Immature natural killer cell (primary cell): Measurements from ENCODE around the gene NFATC1. TPM values are rescaled to one million over a fixed set of nuclear protein-coding genes. Genes with fewer than 3 reads are reported as not detected.

Experiments
- DNase-seq, 3 donors: peaks; one replicate each; pipeline ENCODE4 v3.0.0; 2022; ENCODE audit warnings: mixed read lengths in 1 of 3
- H3K27ac Mint-ChIP-seq, 6 donors: one replicate each; pipeline ENCODE4 v1.8.0; 2020; ENCODE audit warnings: mixed read lengths in 6 of 6, mild to moderate bottlenecking in 5 of 6, inconsistent platforms in 4 of 6, moderate library complexity in 3 of 6
- H3K27me3 Mint-ChIP-seq, 3 donors: one replicate each; pipeline ENCODE4 v1.8.0; 2020 to 2021; ENCODE audit warnings: low read depth in 3 of 3, mild to moderate bottlenecking in 3 of 3, mixed read lengths in 3 of 3, moderate library complexity in 3 of 3, inconsistent platforms in 1 of 3
- H3K36me3 Mint-ChIP-seq, 3 donors: one replicate each; pipeline ENCODE4 v1.8.0; 2020; ENCODE audit warnings: mixed read lengths in 3 of 3, inconsistent platforms in 2 of 3, mild to moderate bottlenecking in 2 of 3
- H3K4me1 Mint-ChIP-seq, 2 donors: one replicate each; pipeline ENCODE4 v1.8.0; 2020; ENCODE audit warnings: inconsistent platforms in 2 of 2, mild to moderate bottlenecking in 2 of 2, mixed read lengths in 2 of 2, moderate library complexity in 1 of 2
- H3K4me3 Mint-ChIP-seq, 5 donors: one replicate each; pipeline ENCODE4 v1.8.0; 2020; ENCODE audit warnings: mild to moderate bottlenecking in 5 of 5, mixed read lengths in 5 of 5, inconsistent platforms in 3 of 5, moderate library complexity in 3 of 5
- H3K9me3 Mint-ChIP-seq, 6 donors: one replicate each; pipeline ENCODE4 v1.8.0; 2020; ENCODE audit warnings: mild to moderate bottlenecking in 6 of 6, mixed read lengths in 6 of 6, inconsistent platforms in 4 of 6, moderate library complexity in 3 of 6
- polyA plus RNA-seq, 3 donors: library from polyadenylated mRNA; unstranded; fragments of 300-500 nt; fragmentation: Illumina TruSeq; gene quantifications; one replicate each; pipeline ENCODE4 v1.2.3, GENCODE V29; 2021

NFATC1 gene
- polyA plus RNA-seq, 3 donors from 2014 or later = 3.1 to 17.6 (median 8.9) TPM

GRCh38 chr18:79532313-79533007 is 136.7 kb downstream of the NFATC1 start:
- H3K36me3 Mint-ChIP-seq = peaks cover 4 to 17% (median 8%) of the 10 kb centered on the region in 3 donors
- no peak overlapping the region for H3K27ac Mint-ChIP-seq
- H3K4me3 Mint-ChIP-seq = no peak overlapping the region
- H3K4me1 Mint-ChIP-seq = no peaks in the 10 kb centered on the region
- peaks cover 0 to 6% (median under 1%) of the 10 kb centered on the region in 3 donors for H3K27me3 Mint-ChIP-seq
- no peaks in the 10 kb centered on the region for H3K9me3 Mint-ChIP-seq
- DNase-seq = no peak

DNA sequence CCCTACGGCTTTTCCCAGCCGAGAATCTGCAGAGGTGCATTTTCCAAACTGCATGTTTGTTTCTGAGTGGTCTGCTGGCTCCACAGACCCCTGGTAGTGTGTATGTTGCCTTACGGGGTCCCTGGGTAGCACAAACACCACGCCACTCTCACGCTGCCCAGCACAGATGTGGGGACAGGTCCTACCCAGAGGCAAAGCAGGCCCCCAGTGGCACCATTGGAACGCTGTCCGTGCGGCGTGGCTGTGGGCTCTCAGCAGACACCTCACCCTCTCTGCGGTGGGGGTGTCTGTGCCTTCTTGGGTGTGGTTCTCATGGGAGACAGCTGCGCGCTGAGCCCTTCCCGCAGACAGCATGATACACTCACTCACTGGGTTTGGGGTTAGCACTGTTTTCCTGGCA is 137.4 kb downstream of the NFATC1 start:
- Mint-ChIP-seq H3K4me1 (no peaks in the 10 kb centered on the region), H3K27ac (no peak overlapping the region), H3K27me3 (peaks cover 0 to 8% (median 5%) of the 10 kb centered on the region in 3 donors), H3K9me3 (no peaks in the 10 kb centered on the region), H3K36me3 (peaks cover under 1 to 10% (median 6%) of the 10 kb centered on the region in 3 donors), H3K4me3 (no peak overlapping the region)
- no peak for DNase-seq

DNA sequence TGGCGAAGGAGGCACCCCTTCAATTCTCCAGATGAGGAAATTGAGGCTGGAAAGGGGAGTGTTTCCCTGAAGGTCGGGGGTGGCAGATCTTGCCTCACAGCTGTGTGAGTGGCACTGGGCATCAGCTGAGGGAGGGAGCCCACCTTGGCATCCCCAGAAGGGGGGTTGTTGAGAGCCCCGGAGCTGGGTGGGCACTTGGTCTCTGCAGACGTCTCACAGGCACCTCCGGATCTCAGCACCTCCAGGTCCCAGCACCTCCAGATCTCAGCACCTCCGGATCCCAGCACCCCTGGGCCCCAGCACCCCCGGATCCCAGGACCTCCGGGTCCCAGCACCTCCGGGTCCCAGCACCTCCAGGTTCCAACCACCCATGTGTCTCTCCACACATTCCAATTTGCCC is 137.9 kb downstream of the NFATC1 start:
- H3K4me3 Mint-ChIP-seq = no peak overlapping the region
- peaks cover 0 to 7% (median 5%) of the 10 kb centered on the region in 3 donors for H3K36me3 Mint-ChIP-seq
- H3K9me3 Mint-ChIP-seq = no peaks in the 10 kb centered on the region
- no peak overlapping the region for H3K27ac Mint-ChIP-seq
- DNase-seq = no peak
- no peaks in the 10 kb centered on the region for H3K4me1 Mint-ChIP-seq
- peaks cover 0 to 8% (median 5%) of the 10 kb centered on the region in 3 donors for H3K27me3 Mint-ChIP-seq

- H3K27ac Mint-ChIP-seq = no peak overlapping the region
- H3K4me1 Mint-ChIP-seq = no peaks in the 10 kb centered on the region
- peaks cover 0 to 4% (median 0%) of the 10 kb centered on the region in 3 donors for H3K36me3 Mint-ChIP-seq
- DNase-seq = no peak
- no peaks in the 10 kb centered on the region for H3K9me3 Mint-ChIP-seq
- no peak overlapping the region for H3K4me3 Mint-ChIP-seq
- H3K27me3 Mint-ChIP-seq = peaks cover 0 to 6% (median 5%) of the 10 kb centered on the region in 3 donors
Observed at GRCh38 chr18:79534356-79534755, 138.6 kb downstream of the NFATC1 start.

GRCh38 chr18:79537758-79538157 is 142.0 kb downstream of the NFATC1 start:
- peaks cover 5 to 9% (median 5%) of the 10 kb centered on the region in 3 donors for H3K27me3 Mint-ChIP-seq
- no peaks in the 10 kb centered on the region for H3K4me1 Mint-ChIP-seq
- peaks cover 0 to 4% (median 0%) of the 10 kb centered on the region in 3 donors for H3K36me3 Mint-ChIP-seq
- no peak for DNase-seq
- peaks cover 0 to 2% (median 0%) of the 10 kb centered on the region in 6 donors for H3K9me3 Mint-ChIP-seq
- no peak overlapping the region for H3K4me3 Mint-ChIP-seq
- no peak overlapping the region for H3K27ac Mint-ChIP-seq

GRCh38 chr18:79538635-79539034 is 142.9 kb downstream of the NFATC1 start:
- peaks cover 0 to 2% (median 0%) of the 10 kb centered on the region in 6 donors for H3K9me3 Mint-ChIP-seq
- H3K4me1 Mint-ChIP-seq = no peaks in the 10 kb centered on the region
- H3K27ac Mint-ChIP-seq = no peak overlapping the region
- H3K4me3 Mint-ChIP-seq = no peak overlapping the region
- peaks cover 5 to 9% (median 5%) of the 10 kb centered on the region in 3 donors for H3K27me3 Mint-ChIP-seq
- DNase-seq = no peak
- peaks cover 0 to 4% (median 0%) of the 10 kb centered on the region in 3 donors for H3K36me3 Mint-ChIP-seq

GRCh38 chr18:79540161-79540903 is 144.6 kb downstream of the NFATC1 start:
- H3K4me3 Mint-ChIP-seq = no peak overlapping the region
- H3K36me3 Mint-ChIP-seq = peaks cover 0 to 4% (median 0%) of the 10 kb centered on the region in 3 donors
- no peak for DNase-seq
- H3K9me3 Mint-ChIP-seq = peaks cover 0 to 2% (median 0%) of the 10 kb centered on the region in 6 donors
- no peak overlapping the region for H3K27ac Mint-ChIP-seq
- no peaks in the 10 kb centered on the region for H3K4me1 Mint-ChIP-seq
- H3K27me3 Mint-ChIP-seq = peaks cover 5 to 7% (median 5%) of the 10 kb centered on the region in 3 donors

GRCh38 chr18:79540904-79541282 is 145.2 kb downstream of the NFATC1 start:
- no peak overlapping the region for H3K27ac Mint-ChIP-seq
- no peak for DNase-seq
- H3K9me3 Mint-ChIP-seq = peaks cover 0 to 2% (median 0%) of the 10 kb centered on the region in 6 donors
- peaks cover 5% of the 10 kb centered on the region in 3 donors for H3K27me3 Mint-ChIP-seq
- H3K36me3 Mint-ChIP-seq = peaks cover 0 to 4% (median 0%) of the 10 kb centered on the region in 3 donors
- H3K4me3 Mint-ChIP-seq = no peak overlapping the region
- no peaks in the 10 kb centered on the region for H3K4me1 Mint-ChIP-seq

DNA sequence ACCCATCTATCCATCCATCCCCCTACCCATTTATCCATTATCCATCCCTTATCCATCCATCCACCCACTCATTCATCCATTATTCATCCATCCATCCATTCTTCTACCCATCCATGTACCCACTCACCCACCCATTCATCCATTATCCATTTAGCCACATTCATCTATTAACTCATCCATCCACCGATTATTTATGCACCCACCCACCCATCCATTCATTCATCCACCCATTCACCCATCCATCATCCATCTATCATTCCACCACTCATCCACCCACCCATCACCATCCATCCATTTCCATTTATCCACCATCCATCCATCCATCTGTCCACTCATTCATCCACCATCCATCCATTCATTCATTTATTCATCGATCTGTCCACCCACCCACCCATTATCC is 146.5 kb downstream of the NFATC1 start:
- DNase-seq = no peak
- Mint-ChIP-seq H3K27ac (no peak overlapping the region), H3K4me1 (no peaks in the 10 kb centered on the region), H3K4me3 (no peak overlapping the region), H3K27me3 (peaks cover 5 to 6% (median 5%) of the 10 kb centered on the region in 3 donors), H3K36me3 (peaks cover 0 to 4% (median 0%) of the 10 kb centered on the region in 3 donors), H3K9me3 (peaks cover 0 to 2% (median 0%) of the 10 kb centered on the region in 6 donors)

GRCh38 chr18:79542876-79543750 is 147.4 kb downstream of the NFATC1 start:
- no peak overlapping the region for H3K27ac Mint-ChIP-seq
- DNase-seq = no peak
- H3K4me3 Mint-ChIP-seq = no peak overlapping the region
- peaks cover 0 to 4% (median 0%) of the 10 kb centered on the region in 3 donors for H3K36me3 Mint-ChIP-seq
- H3K4me1 Mint-ChIP-seq = no peaks in the 10 kb centered on the region
- H3K27me3 Mint-ChIP-seq = peaks cover 2 to 5% (median 2%) of the 10 kb centered on the region in 3 donors
- H3K9me3 Mint-ChIP-seq = peaks cover 0 to 2% (median 0%) of the 10 kb centered on the region in 6 donors

DNA sequence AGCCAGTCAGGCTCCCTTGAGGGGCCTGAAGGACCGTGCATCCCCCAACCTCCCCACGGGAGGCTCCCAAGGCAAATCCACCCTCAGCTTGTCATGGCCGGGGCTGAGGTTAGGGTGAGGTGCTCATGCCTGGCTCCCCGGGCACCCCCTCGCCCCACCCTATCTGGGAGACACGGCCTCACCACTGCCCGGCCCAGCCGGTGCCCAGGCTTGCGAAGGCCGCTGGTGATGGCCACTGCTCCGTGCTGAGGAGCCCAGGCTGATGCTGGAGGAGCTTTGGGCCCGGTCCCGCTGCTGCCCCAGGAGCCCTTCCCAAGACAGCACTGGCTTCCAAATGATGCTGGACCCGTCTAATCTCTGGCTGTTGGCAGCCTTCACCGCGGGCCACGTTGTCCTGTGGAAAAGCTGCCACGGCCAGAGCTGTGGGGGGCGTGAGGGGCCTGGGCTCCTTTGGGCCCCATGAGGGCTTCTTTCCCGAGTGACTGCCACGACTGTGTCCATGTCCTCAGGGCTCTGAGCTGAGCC is 148.2 kb downstream of the NFATC1 start:
- H3K4me1 Mint-ChIP-seq = no peaks in the 10 kb centered on the region
- H3K27ac Mint-ChIP-seq = no peak overlapping the region

GRCh38 chr18:79544386-79544963 is 148.7 kb downstream of the NFATC1 start:
- Mint-ChIP-seq H3K4me3 (no peak overlapping the region), H3K4me1 (no peaks in the 10 kb centered on the region), H3K27ac (no peak overlapping the region), H3K36me3 (no peaks in the 10 kb centered on the region), H3K27me3 (peaks cover 2 to 5% (median 2%) of the 10 kb centered on the region in 3 donors), H3K9me3 (peaks cover 0 to 2% (median 0%) of the 10 kb centered on the region in 6 donors)
- DNase-seq = no peak

More for the DNA sequence above, 148.2 kb downstream of the NFATC1 start:
- peaks cover 0 to 2% (median 0%) of the 10 kb centered on the region in 6 donors for H3K9me3 Mint-ChIP-seq
- no peak overlapping the region for H3K4me3 Mint-ChIP-seq
- peaks cover 2 to 5% (median 2%) of the 10 kb centered on the region in 3 donors for H3K27me3 Mint-ChIP-seq
- peaks cover 0 to under 1% (median 0%) of the 10 kb centered on the region in 3 donors for H3K36me3 Mint-ChIP-seq
- no peak for DNase-seq

GRCh38 chr18:79545255-79545654 is 149.5 kb downstream of the NFATC1 start:
- Mint-ChIP-seq H3K4me3 (no peak overlapping the region), H3K36me3 (no peaks in the 10 kb centered on the region), H3K27ac (no peak overlapping the region), H3K27me3 (peaks cover 0 to 5% (median 2%) of the 10 kb centered on the region in 3 donors), H3K4me1 (no peaks in the 10 kb centered on the region), H3K9me3 (peaks cover 0 to 2% (median 0%) of the 10 kb centered on the region in 6 donors)
- DNase-seq = no peak
